ENCODE data around the gene MLIP.
"Not testable (repeated sequence)": the region's sequence is repeated elsewhere in the genome, so short reads cannot be mapped to it uniquely, and the experiment has no call there.

MLIP gene

GRCh38 chr6:54216336-54216735 is 105.1 kb downstream of the MLIP start:
- no peak for DNase-seq (ENCODE audit: low read depth in 2 of 2, low spot score in 1 of 2)

- DNase-seq (ENCODE audit: low read depth in 2 of 2, low spot score in 1 of 2) = no peak
Observed at GRCh38 chr6:54217018-54217417, 105.8 kb downstream of the MLIP start.

DNA sequence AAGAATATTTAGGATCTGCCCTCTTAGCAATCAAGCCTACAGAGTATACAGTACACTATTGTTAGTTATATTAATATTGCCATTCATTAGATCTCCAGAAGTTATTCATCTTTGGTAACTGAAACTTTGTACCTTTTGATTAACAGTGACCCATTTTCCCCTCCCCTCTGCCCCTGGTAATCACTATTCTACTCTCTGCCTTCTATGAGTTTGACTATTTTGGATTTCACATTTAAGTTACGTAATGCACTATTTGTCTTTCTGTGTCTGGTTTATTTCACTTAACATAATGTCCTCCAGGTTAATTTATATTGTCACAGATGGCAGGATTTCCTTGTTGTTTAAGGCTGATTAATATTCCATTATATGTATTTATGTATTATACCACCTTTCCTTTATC is 111.0 kb downstream of the MLIP start:
- DNase-seq (ENCODE audit: low read depth in 2 of 2, low spot score in 1 of 2) = no peak

DNA sequence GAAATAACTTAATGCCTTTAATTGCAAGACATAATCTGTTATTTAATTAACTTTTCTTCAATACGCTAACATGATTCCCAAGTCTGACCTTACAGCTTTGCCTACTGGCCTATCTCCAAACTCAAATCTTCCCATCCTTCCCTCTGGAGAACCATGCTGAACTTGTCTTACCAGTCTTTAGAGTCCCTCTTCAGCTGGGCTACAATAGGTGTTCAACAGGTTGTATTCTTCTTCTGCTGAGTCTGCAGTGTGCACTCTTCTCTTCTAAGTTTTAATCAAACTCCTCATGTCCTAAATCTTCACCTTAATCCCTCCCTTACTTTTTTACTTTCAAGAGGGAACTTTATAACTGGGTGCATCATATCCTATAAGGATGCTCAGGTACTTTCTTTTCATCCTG is 121.5 kb downstream of the MLIP start:
- DNase-seq (ENCODE audit: low read depth in 2 of 2, low spot score in 1 of 2) = no peak

DNA sequence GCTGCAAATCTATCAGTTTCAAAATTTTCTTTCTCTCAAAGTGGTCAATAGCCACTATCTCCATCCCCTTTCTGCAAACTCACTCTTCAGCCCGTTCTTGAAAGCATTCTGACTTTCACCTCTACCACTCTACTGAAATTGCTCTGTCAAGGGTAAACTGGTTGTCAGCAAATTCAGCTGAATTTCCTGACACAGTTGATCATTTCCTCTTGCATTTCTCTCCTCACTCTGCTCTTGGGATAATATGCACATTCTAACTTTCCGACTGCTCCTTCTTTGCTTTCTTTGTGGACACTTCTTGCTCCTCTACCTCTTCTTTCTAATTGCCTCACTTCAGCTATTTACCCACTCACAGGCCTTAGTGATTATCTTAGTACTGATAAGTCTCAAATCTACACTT is 123.3 kb downstream of the MLIP start:
- no peak for DNase-seq (ENCODE audit: low read depth in 2 of 2, low spot score in 1 of 2)

DNA sequence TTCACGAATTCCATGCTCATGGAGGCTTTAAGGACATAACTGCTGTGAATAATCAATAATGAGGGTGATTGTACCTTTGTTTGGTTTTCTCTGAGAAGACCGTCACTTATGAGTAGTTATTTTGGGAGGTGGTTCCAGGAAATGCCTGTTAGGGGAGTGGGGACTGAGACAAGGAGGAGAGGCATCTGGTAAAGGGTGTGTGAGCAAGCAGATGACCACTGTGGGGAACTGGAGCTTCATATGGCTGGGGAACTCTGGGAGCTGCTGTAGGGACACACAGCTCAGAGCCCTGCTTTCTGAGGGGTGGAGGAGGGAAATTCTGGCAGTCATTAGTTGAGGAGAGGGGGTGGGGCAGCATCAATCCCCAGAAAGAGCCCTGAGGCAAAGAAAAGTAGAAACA is 125.7 kb downstream of the MLIP start:
- no peak for DNase-seq (ENCODE audit: low read depth in 2 of 2, low spot score in 1 of 2)

- DNase-seq (ENCODE audit: low read depth in 2 of 2, low spot score in 1 of 2) = no peak
Observed at GRCh38 chr6:54238396-54238795, 127.2 kb downstream of the MLIP start.

DNA sequence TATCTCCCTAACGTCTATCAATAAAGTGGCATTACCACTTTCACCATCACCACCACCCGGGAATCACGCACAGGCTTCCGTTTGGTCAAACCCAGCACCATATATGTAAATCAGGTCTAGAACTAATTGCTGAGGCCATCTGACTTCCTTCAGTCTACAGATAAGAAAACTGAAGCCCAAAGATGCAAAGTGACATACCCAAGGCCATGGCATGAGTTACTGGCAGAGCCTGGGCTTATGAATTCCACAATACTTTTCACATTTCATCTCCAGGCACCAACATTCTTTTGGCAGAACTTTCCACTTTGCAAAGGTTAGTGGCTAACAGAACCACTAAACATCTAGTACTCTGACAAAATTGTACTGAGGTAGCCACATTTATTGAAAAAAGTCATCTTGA is 132.5 kb downstream of the MLIP start:
- no peak for DNase-seq (ENCODE audit: low read depth in 2 of 2, low spot score in 1 of 2)

DNA sequence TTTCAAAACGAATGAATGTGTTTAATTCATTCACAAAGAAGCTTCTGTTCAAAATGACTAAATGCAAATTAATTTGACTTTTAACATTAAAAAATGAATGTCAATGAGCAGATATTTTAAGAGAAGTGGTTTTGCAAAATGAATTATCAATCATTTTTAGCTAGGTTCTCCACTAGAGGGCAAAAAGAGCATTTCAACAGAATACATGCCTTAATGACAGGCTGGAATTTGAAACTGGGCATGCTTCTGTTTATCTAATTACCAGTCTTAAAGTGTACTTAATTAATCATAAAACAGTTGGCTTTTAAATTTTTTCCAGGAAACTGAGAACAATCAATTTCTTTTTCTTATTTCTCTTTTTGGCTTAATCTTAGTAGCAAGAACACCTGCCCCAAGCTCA is 133.2 kb downstream of the MLIP start:
- DNase-seq (ENCODE audit: low read depth in 2 of 2, low spot score in 1 of 2) = no peak

DNA sequence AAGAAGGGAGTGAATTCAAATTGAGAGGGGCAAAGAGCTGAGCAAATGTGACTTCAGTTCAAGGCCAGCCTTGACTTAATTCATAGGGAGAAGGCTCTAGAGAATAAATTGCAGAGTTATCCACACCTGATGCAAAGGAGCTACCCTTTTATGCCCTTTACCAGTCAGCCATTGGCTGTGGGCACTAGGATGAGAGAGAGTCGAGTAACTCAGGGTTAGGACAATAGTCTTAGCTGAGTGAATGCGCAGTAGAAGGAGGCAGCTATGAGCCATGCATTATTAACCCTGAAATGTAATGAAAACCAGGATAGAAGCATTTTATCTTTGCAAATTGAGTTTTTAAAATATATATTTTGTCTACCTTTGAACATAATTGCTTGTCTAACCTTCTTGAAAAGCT is 134.0 kb downstream of the MLIP start:
- DNase-seq (ENCODE audit: low read depth in 2 of 2, low spot score in 1 of 2) = no peak

DNA sequence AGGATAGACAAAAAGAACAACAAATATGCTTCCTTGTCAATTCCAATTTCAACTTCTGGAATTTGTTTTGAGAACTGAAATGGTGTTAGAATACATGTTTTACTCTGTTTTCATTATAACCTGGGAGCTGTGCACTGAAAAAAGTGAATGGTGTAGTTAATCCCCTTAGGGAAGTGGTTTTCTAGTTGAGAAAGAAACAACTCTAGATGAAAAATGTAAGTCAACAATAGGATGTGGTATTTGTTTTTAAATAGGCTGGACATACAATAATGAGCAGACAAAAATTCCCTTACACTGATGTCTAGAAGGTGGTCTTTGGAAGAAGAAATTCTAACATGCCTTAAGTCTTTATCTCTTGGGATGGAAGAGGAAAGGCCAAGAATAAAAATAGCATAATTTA is 137.1 kb downstream of the MLIP start:
- DNase-seq (ENCODE audit: low read depth in 2 of 2, low spot score in 1 of 2) = no peak

GRCh38 chr6:54248994-54249393 is 137.8 kb downstream of the MLIP start:
- DNase-seq (ENCODE audit: low read depth in 2 of 2, low spot score in 1 of 2) = no peak

GRCh38 chr6:54249812-54250211 is 138.6 kb downstream of the MLIP start:
- DNase-seq (ENCODE audit: low read depth in 2 of 2, low spot score in 1 of 2) = not testable (repeated sequence)

- no peak for DNase-seq (ENCODE audit: low read depth in 2 of 2, low spot score in 1 of 2)
Observed at GRCh38 chr6:54252496-54252895, 141.3 kb downstream of the MLIP start.

DNA sequence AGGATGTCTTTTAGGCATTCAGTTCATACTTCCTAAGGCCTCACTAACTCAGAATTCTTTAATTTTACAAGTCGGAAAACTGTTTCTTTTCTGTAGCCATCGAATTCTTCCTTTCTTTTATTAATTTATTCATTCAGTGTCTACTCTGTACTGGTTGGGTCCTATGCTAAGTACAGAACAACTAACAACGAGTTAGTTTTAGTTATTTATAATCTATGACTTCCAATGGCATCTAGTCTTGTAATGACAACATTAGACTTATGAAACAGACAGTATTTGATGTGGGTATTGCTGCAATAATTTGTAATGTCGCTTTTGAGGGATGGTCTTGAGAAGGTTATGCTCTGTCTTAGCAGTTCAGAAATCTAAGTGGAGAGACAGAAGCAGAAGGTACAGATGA is 141.7 kb downstream of the MLIP start:
- no peak for DNase-seq (ENCODE audit: low read depth in 2 of 2, low spot score in 1 of 2)

DNA sequence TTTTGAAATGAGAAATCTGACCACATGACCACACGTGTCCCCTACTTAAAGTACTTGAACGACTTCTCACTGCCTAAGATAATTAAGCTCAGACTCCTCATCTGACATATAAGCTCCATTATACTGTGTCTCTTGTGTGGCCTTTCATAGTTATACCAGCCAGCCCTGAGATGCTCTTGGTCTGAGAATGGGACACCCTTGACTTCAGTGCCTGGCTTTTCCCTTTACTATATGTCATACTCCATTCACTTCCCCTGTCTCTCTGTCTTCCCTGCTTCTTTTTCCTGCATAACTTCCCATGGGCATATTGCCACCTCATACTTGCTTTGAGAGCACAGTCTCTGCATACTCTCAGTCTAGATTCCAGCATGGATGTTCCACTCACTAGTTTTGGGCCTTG is 143.6 kb downstream of the MLIP start:
- DNase-seq (ENCODE audit: low read depth in 2 of 2, low spot score in 1 of 2) = no peak

- no peak for DNase-seq (ENCODE audit: low read depth in 2 of 2, low spot score in 1 of 2)
Observed at GRCh38 chr6:54255886-54256285, 144.6 kb downstream of the MLIP start.

DNA sequence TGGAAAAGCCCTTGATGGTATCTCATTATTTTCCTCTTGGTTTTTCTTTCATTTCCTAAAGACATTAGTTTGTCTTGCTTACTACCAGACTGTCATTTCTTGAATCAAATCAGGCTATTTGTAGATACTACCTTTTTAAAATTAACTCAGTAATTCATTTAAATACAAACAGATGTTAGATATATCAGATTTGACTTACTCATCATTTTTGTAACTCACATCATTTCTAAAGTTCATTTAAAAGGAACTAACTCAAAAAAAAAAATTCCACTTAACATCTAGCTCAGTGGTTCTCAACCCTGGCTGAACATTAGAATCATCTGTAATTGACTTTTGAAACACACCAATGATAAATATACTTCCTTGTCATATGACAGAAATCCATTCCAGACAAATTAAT is 148.8 kb downstream of the MLIP start:
- DNase-seq (ENCODE audit: low read depth in 2 of 2, low spot score in 1 of 2) = no peak

- DNase-seq (ENCODE audit: low read depth in 2 of 2, low spot score in 1 of 2) = no peak
Observed at GRCh38 chr6:54262499-54262898, 151.3 kb downstream of the MLIP start.

GRCh38 chr6:54262971-54263370 is 151.7 kb downstream of the MLIP start:
- no peak for DNase-seq (ENCODE audit: low read depth in 2 of 2, low spot score in 1 of 2)

DNA sequence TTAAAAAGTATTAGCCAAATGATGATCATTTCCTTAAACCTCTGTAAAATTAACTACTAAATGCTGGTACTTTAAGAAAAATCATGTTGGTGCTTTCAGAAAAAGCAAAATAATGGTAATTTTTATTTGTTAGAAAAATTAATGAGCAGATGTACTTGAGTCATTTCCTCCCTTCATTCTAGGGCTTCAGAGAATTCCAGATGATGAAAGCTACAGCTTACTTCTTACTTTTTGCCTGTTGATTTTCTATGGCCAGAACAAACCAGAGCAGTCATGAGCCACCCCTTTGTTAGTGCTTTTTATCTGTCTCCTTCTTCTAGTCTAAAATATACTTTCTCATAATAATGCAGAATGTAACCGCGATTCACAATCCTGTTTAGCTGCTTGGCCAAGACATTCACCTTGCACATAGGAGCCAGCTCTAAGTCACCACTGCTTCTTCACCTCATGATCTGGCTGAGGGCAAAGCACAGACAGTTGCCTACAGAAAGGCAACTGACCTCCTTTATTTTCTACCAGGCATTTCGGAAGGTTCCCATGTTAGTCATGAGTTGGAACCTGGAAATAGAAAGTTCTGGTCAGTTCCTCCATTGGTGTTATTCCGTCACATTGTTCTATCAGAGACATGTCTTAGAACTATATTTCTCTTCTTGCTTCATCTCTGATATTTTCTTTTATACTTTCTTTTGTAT is 153.5 kb downstream of the MLIP start:
- no peak for DNase-seq (ENCODE audit: low read depth in 2 of 2, low spot score in 1 of 2)

GRCh38 chr6:54266400-54266923 is 155.2 kb downstream of the MLIP start:
- no peak for DNase-seq (ENCODE audit: low read depth in 2 of 2, low spot score in 1 of 2)

- no peak for DNase-seq (ENCODE audit: low read depth in 2 of 2, low spot score in 1 of 2)
Observed at GRCh38 chr6:54267798-54268197, 156.6 kb downstream of the MLIP start.

Data from stimulated activated CD8-positive, alpha-beta memory T cell treated with anti-CD3 and anti-CD28 coated beads, Interleukin-4, amount 100 ng/mL, for 4 hours (primary cell).